Skeletal muscle tissue (tissue), 4 donors: ENCODE results near the gene PAGE3. TPM values are rescaled to one million over a fixed set of nuclear protein-coding genes. Genes with fewer than 3 reads are reported as not detected.

ENCODE experiments used
- H3K27ac ChIP-seq: one replicate; pipeline ENCODE4 v1.7.0; 2013; ENCODE audit warnings: mild to moderate bottlenecking, low read depth, low read length, inconsistent platforms
- H3K27me3 ChIP-seq, 3 donors: one replicate each; pipeline ENCODE4 v1.7.0; 2013; ENCODE audit warnings: low read length in 3 of 3; ENCODE audit not compliant: control insufficient read depth in 3 of 3, insufficient read depth in 3 of 3
- H3K36me3 ChIP-seq, 3 donors: one replicate each; pipeline ENCODE4 v1.7.0; 2013; ENCODE audit warnings: low read length in 3 of 3; ENCODE audit not compliant: control insufficient read depth in 3 of 3, insufficient read depth in 3 of 3
- H3K4me1 ChIP-seq, 3 donors: one replicate each; pipeline ENCODE4 v1.7.0; 2013; ENCODE audit warnings: low read length in 3 of 3, mild to moderate bottlenecking in 3 of 3; ENCODE audit not compliant: control insufficient read depth in 3 of 3, insufficient read depth in 3 of 3
- H3K4me3 ChIP-seq, 3 donors: one replicate each; pipeline ENCODE4 v1.7.0; 2013; ENCODE audit warnings: low read length in 3 of 3
- H3K9ac ChIP-seq, 3 donors: one replicate each; pipeline ENCODE4 v1.7.0; 2013; ENCODE audit warnings: low read length in 3 of 3, mild to moderate bottlenecking in 3 of 3, moderate library complexity in 2 of 3, low read depth in 1 of 3
- H3K9me3 ChIP-seq, 3 donors: one replicate each; pipeline ENCODE4 v1.7.0; 2013; ENCODE audit warnings: low read length in 3 of 3; ENCODE audit not compliant: control insufficient read depth in 3 of 3
- total RNA-seq: library from RNA; depleted of rRNA; stranded (reverse); fragments of >200 nt; gene quantifications from one replicate; pipeline ENCODE4 v1.2.3, GENCODE V29; 2014
- donor health status: Osteomylitis.

Gene PAGE3, protein sequence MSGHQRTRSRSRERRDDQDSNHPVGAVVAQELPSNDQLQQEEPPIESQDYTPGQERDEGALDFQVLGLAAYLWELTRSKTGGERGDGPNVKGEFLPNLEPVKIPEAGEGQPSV
- total RNA-seq, result not detected

- Histone ChIP-seq H3K9me3 (no peaks in the 10 kb centered on the region), H3K9ac (no peak within 1 kb of the TSS), H3K4me3 (no peak within 1 kb of the TSS), H3K36me3 (no peaks in the 10 kb centered on the region), H3K27me3 (no peaks in the 10 kb centered on the region), H3K27ac (no peak within 1 kb of the TSS), H3K4me1 (no peaks in the 10 kb centered on the region)
These were observed at the start of gene PAGE3 for GRCh38 chrX:55264816-55265215. Gene PAGE3, minus strand, starts transcription at chrX:55264916. Its CDS starts 1,013 bp downstream, at chrX:55263903.

DNA sequence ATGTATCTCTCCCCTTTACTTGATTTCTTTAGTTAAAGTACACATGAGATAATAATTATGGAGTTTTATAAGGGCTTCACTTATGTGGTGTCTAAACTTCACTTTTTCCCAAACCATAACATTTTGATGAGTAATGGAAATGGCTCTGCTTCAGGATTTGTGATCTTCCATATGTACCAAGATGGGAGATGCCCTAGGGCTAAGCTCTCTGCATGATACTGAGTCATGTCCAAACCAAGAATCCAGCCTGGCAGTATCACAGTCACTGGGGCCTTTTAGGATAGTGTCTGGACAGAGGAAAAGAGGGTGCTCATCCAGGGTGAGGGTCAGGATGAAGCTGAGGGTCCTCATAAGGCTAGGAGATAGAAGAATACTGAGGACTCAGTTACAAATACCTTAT lies 47.9 kb upstream of the PAGE3 start:
- Histone ChIP-seq H3K9ac (no peak overlapping the region), H3K4me1 (no peaks in the 10 kb centered on the region), H3K36me3 (no peaks in the 10 kb centered on the region), H3K9me3 (no peaks in the 10 kb centered on the region), H3K27ac (no peak overlapping the region), H3K4me3 (no peak overlapping the region), H3K27me3 (no peaks in the 10 kb centered on the region)

DNA sequence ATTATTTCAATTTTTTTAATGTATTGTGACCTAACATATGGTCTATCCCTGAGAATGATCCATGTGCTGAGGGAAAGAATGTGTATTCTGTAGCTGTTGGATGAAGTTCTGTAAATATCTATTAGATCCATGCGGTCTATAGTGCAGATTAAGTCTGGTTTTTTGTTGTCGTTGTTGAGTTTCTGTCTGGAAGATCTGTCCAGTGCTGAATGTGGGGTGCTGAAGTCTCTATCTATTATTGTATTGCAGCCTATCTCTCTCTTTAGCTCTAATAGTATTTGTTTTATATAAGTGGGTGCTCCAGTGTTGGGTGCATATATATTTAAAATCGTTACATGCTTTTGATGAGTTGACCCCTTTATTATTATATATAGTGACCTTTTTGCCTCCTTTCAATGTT lies 26.2 kb upstream of the PAGE3 start:
- Histone ChIP-seq H3K9ac (no peak overlapping the region), H3K27me3 (no peaks in the 10 kb centered on the region), H3K9me3 (no peaks in the 10 kb centered on the region), H3K4me1 (no peaks in the 10 kb centered on the region), H3K4me3 (no peak overlapping the region), H3K27ac (no peak overlapping the region), H3K36me3 (no peaks in the 10 kb centered on the region)

GRCh38 chrX:55279832-55280231 lies 15.1 kb upstream of the PAGE3 start:
- H3K4me3 ChIP-seq, result no peak overlapping the region
- no peaks in the 10 kb centered on the region for H3K4me1 ChIP-seq
- H3K36me3 ChIP-seq, result no peaks in the 10 kb centered on the region
- H3K27ac ChIP-seq, result no peak overlapping the region
- H3K9ac ChIP-seq, result no peak overlapping the region
- H3K27me3 ChIP-seq, result no peaks in the 10 kb centered on the region
- no peaks in the 10 kb centered on the region for H3K9me3 ChIP-seq

DNA sequence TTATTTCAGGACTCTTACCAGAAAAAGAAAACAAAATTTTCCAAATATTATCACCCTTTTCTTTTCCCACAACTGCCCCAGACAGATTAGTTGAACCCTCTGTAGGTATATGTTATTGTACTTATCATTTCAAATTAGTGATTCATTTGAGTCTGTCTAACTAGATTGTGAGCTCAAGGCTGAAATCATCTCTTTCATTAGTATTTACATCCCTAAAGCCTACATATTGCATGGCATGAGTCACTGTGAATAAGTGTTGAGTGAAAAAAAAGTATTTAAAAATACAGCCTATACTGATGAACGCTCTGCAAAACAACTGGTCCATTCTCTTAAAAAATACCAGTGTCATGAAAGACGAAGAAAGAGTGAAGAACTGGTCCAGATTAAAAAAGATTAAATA lies 3.9 kb downstream of the PAGE3 start:
- Histone ChIP-seq H3K9me3 (no peaks in the 10 kb centered on the region), H3K4me3 (no peak overlapping the region), H3K27ac (no peak overlapping the region), H3K36me3 (no peaks in the 10 kb centered on the region), H3K4me1 (no peaks in the 10 kb centered on the region), H3K9ac (no peak overlapping the region), H3K27me3 (no peaks in the 10 kb centered on the region)

GRCh38 chrX:55253528-55253927 lies 11.2 kb downstream of the PAGE3 start:
- no peaks in the 10 kb centered on the region for H3K4me1 ChIP-seq
- H3K27ac ChIP-seq, result no peak overlapping the region
- H3K36me3 ChIP-seq, result no peaks in the 10 kb centered on the region
- no peaks in the 10 kb centered on the region for H3K9me3 ChIP-seq
- H3K4me3 ChIP-seq, result no peak overlapping the region
- no peaks in the 10 kb centered on the region for H3K27me3 ChIP-seq
- no peak overlapping the region for H3K9ac ChIP-seq

GRCh38 chrX:55240788-55241340 lies 23.9 kb downstream of the PAGE3 start:
- Histone ChIP-seq H3K27me3 (no peaks in the 10 kb centered on the region), H3K4me1 (no peaks in the 10 kb centered on the region), H3K9ac (no peak overlapping the region), H3K27ac (no peak overlapping the region), H3K4me3 (no peak overlapping the region), H3K9me3 (no peaks in the 10 kb centered on the region), H3K36me3 (no peaks in the 10 kb centered on the region)

- Histone ChIP-seq H3K9ac (no peak within 1 kb of the TSS), H3K27me3 (no peaks in the 10 kb centered on the region), H3K27ac (no peak within 1 kb of the TSS), H3K9me3 (peaks cover 0 to 3% (median 0%) of the 10 kb centered on the region in 3 donors), H3K4me3 (no peak within 1 kb of the TSS), H3K4me1 (no peaks in the 10 kb centered on the region), H3K36me3 (no peaks in the 10 kb centered on the region)
These were observed 44.5 kb downstream of the PAGE3 start, which contains the start of gene PAGE5 for GRCh38 chrX:55220119-55220794. Gene PAGE5, plus strand, starts transcription at chrX:55220346. Its CDS starts 1,037 bp downstream, at chrX:55221383.

GRCh38 chrX:55213381-55213780 lies 51.3 kb downstream of the PAGE3 start:
- Histone ChIP-seq H3K9ac (no peak overlapping the region), H3K36me3 (no peaks in the 10 kb centered on the region), H3K27me3 (peaks cover 0 to 3% (median 0%) of the 10 kb centered on the region in 3 donors), H3K4me3 (no peak overlapping the region), H3K4me1 (no peaks in the 10 kb centered on the region), H3K9me3 (no peaks in the 10 kb centered on the region), H3K27ac (no peak overlapping the region)

DNA sequence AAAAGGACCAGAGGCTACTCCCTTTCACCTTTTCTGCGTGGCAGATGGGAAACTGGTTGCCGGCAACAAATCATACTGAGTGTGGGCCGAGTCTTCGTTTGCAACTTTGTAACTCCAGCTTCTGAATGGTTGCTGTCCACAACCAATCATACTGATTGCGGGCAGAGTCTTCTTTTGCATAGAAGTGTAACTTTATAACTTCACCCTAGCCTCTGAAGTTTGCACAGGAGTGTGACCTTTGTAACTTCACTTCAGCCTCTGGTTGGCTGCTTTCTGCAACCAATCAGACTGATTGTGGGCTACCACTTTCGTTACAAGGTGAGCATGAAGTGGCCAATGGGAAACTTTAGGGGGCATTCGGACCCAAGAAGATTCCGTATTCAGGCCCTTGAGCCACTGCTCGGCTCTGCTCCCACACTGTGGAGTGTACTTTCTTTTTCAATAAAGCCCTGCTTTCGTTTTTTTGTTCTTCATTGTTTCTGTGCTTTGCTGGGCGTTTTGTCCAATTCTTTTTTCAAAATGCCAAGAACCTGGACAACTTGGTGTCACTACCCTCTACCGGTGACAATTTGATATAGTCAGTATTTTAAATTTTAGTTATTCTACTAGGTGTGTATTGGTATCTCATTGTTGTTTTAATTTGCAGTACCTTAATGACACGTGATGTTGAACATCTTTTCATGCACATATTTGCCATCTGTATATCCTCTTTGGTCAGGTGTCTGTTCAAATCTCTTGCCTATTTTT lies 53.6 kb downstream of the PAGE3 start:
- H3K27me3 ChIP-seq, result peaks cover 0 to 6% (median 0%) of the 10 kb centered on the region in 3 donors

More for the DNA sequence above, 53.6 kb downstream of the PAGE3 start:
- Histone ChIP-seq H3K36me3 (no peaks in the 10 kb centered on the region), H3K27ac (no peak overlapping the region), H3K4me3 (no peak overlapping the region), H3K9me3 (no peaks in the 10 kb centered on the region), H3K4me1 (no peaks in the 10 kb centered on the region), H3K9ac (no peak overlapping the region)
